Measurements from ENCODE around the gene PER3. TPM values are rescaled to one million over a fixed set of nuclear protein-coding genes. Genes with fewer than 3 reads are reported as not detected.

Gene PER3
- total RNA-seq, 4 donors from 2014 or later, result 6.7 to 21.0 (median 8.9) TPM

DNA sequence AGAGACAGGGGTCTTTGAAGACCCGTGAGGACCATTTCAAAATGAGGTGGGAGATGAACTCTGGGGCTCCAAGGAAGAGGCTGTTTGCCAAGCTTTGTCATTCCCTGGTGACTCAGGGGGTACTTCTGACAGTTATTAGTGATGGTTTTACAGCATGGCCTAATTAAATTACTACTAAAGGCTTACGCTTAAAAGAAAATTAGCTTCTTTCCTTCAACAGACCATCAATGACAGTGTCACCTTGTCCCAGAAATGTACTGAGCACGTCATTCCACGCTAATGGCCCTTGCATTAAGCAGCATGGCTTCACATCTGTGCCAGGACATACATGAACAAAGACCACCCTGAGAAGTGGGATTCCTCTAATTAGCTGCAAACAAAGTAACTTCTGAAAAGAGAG lies 73.9 kb downstream of the PER3 start:
- H3K36me3 ChIP-seq, result no peaks in the 10 kb centered on the region
- no peak for DNase-seq
- intact Hi-C loops (cut with DNase I), result no loop called here
- no peaks in the 10 kb centered on the region for H3K27me3 ChIP-seq
- no peaks in the 10 kb centered on the region for H3K4me1 ChIP-seq
- 67 to 74% methylated on average over 4 of the region's 4 CpGs for WGBS, 2 donors
- H3K27ac ChIP-seq, result no peak overlapping the region
- no peaks in the 10 kb centered on the region for H3K9me3 ChIP-seq
- no peak overlapping the region for H3K4me3 ChIP-seq
- TF ChIP-seq POLR2A (IDR thresholded peaks at IDR 0.05), result no peak
- TF ChIP-seq CTCF (IDR thresholded peaks at IDR 0.05), result no peak

- TF ChIP-seq POLR2A (IDR thresholded peaks at IDR 0.05) (no peak), CTCF (IDR thresholded peaks at IDR 0.05) (no peak)
- H3K4me1 ChIP-seq, result no peaks in the 10 kb centered on the region
- H3K4me3 ChIP-seq, result no peak overlapping the region
- no peak overlapping the region for H3K27ac ChIP-seq
- 68 to 84% methylated on average over 5 to 7 of the region's 7 CpGs for WGBS, 2 donors
- no peaks in the 10 kb centered on the region for H3K9me3 ChIP-seq
- no peaks in the 10 kb centered on the region for H3K36me3 ChIP-seq
- no peaks in the 10 kb centered on the region for H3K27me3 ChIP-seq
- intact Hi-C loops (cut with DNase I), result no loop called here
- no peak for DNase-seq
Observed at GRCh38 chr1:7859406-7859805, 75.3 kb downstream of the PER3 start.

GRCh38 chr1:7860130-7860529 lies 76.0 kb downstream of the PER3 start:
- TF ChIP-seq POLR2A (IDR thresholded peaks at IDR 0.05), result no peak
- TF ChIP-seq CTCF (IDR thresholded peaks at IDR 0.05), result no peak
- H3K9me3 ChIP-seq, result no peaks in the 10 kb centered on the region
- WGBS, 2 donors, result 76 to 88% methylated on average over 8 to 9 of the region's 9 CpGs
- no peaks in the 10 kb centered on the region for H3K36me3 ChIP-seq
- H3K27me3 ChIP-seq, result no peaks in the 10 kb centered on the region
- intact Hi-C loops (cut with DNase I), result no loop called here
- no peaks in the 10 kb centered on the region for H3K4me1 ChIP-seq
- H3K27ac ChIP-seq, result no peak overlapping the region
- no peak for DNase-seq
- no peak overlapping the region for H3K4me3 ChIP-seq

- Histone ChIP-seq H3K4me3 (no peak overlapping the region), H3K36me3 (no peaks in the 10 kb centered on the region), H3K9me3 (no peaks in the 10 kb centered on the region), H3K27ac (no peak overlapping the region), H3K4me1 (no peaks in the 10 kb centered on the region), H3K27me3 (no peaks in the 10 kb centered on the region)
- intact Hi-C loops (cut with DNase I), result no loop called here
- 87 to 93% methylated on average over 10 to 12 of the region's 15 CpGs for WGBS, 2 donors
- TF ChIP-seq POLR2A (IDR thresholded peaks at IDR 0.05), result no peak
- no peak for TF ChIP-seq CTCF (IDR thresholded peaks at IDR 0.05)
- no peak for DNase-seq
Observed at GRCh38 chr1:7861452-7861851, 77.4 kb downstream of the PER3 start.

GRCh38 chr1:7862211-7863060 lies 78.3 kb downstream of the PER3 start:
- intact Hi-C loops (cut with DNase I), result no loop called here
- WGBS, 2 donors, result 82 to 85% methylated on average over 16 to 17 of the region's 17 CpGs
- TF ChIP-seq POLR2A (IDR thresholded peaks at IDR 0.05) (no peak), CTCF (IDR thresholded peaks at IDR 0.05) (no peak)
- Histone ChIP-seq H3K9me3 (no peaks in the 10 kb centered on the region), H3K27ac (no peak overlapping the region), H3K27me3 (no peaks in the 10 kb centered on the region), H3K4me3 (no peak overlapping the region), H3K36me3 (no peaks in the 10 kb centered on the region), H3K4me1 (no peaks in the 10 kb centered on the region)
- no peak for DNase-seq

All from esophagus squamous epithelium (tissue), 5 donors.